ENCODE measurements around the gene DMD. TPM values are rescaled to one million over a fixed set of nuclear protein-coding genes. Genes with fewer than 3 reads are reported as not detected.

The DMD gene
- total RNA-seq, 3 donors from 2014 or later, result 11.2 to 140 (median 12.6) TPM

GRCh38 chrX:31223817-31224216, 1987.5 kb downstream of the DMD start:
- no peak for TF ChIP-seq CTCF (IDR thresholded peaks at IDR 0.05)
- intact Hi-C loops (cut with DNase I, micrococcal nuclease), result no loop called here
- Histone ChIP-seq H3K36me3 (ENCODE audit: low read depth) (no peaks in the 10 kb centered on the region), H3K4me3 (no peak overlapping the region), H3K4me1 (ENCODE audit: low read depth) (no peaks in the 10 kb centered on the region), H3K9me3 (no peaks in the 10 kb centered on the region)
- ATAC-seq (no peak), DNase-seq (no peak)

GRCh38 chrX:31222946-31223345, 1988.4 kb downstream of the DMD start:
- H3K4me3 ChIP-seq, result no peak overlapping the region
- no peaks in the 10 kb centered on the region for H3K9me3 ChIP-seq
- H3K36me3 ChIP-seq (ENCODE audit: low read depth), result no peaks in the 10 kb centered on the region
- ATAC-seq (no peak), DNase-seq (no peak)
- no peak for TF ChIP-seq CTCF (IDR thresholded peaks at IDR 0.05)
- no peaks in the 10 kb centered on the region for H3K4me1 ChIP-seq (ENCODE audit: low read depth)
- intact Hi-C loops (cut with DNase I, micrococcal nuclease), result no loop called here

- ATAC-seq (peak; percentile 25), DNase-seq (no peak)
Measured at GRCh38 chrX:31219174-31219573, 1992.2 kb downstream of the DMD start.

GRCh38 chrX:31217084-31217483, 1994.3 kb downstream of the DMD start:
- Histone ChIP-seq H3K36me3 (ENCODE audit: low read depth) (no peaks in the 10 kb centered on the region), H3K9me3 (no peaks in the 10 kb centered on the region), H3K4me3 (no peak overlapping the region), H3K4me1 (ENCODE audit: low read depth) (no peaks in the 10 kb centered on the region)
- TF ChIP-seq CTCF (IDR thresholded peaks at IDR 0.05), result no peak
- intact Hi-C loops (cut with DNase I, micrococcal nuclease), result no loop called here
- DNase-seq, result no peak
- no peak for ATAC-seq

More at GRCh38 chrX:31219174-31219573, 1992.2 kb downstream of the DMD start:
- intact Hi-C loops (cut with DNase I, micrococcal nuclease), result no loop called here
- Histone ChIP-seq H3K9me3 (no peaks in the 10 kb centered on the region), H3K4me3 (no peak overlapping the region), H3K36me3 (ENCODE audit: low read depth) (no peaks in the 10 kb centered on the region), H3K4me1 (ENCODE audit: low read depth) (no peaks in the 10 kb centered on the region)
- TF ChIP-seq CTCF (IDR thresholded peaks at IDR 0.05), result no peak

GRCh38 chrX:31215277-31215815, 1996.0 kb downstream of the DMD start:
- TF ChIP-seq CTCF (IDR thresholded peaks at IDR 0.05), result no peak
- ATAC-seq, result no peak
- DNase-seq, result no peak
- intact Hi-C loops (cut with DNase I, micrococcal nuclease), result no loop called here
- H3K9me3 ChIP-seq, result no peaks in the 10 kb centered on the region
- H3K4me3 ChIP-seq, result no peak overlapping the region
- H3K4me1 ChIP-seq (ENCODE audit: low read depth), result no peaks in the 10 kb centered on the region
- H3K36me3 ChIP-seq (ENCODE audit: low read depth), result no peaks in the 10 kb centered on the region

GRCh38 chrX:31213941-31214340, 1997.4 kb downstream of the DMD start:
- ATAC-seq, result no peak

More at GRCh38 chrX:31213941-31214340, 1997.4 kb downstream of the DMD start:
- DNase-seq, result peak in 1 of 3 donors; percentile 19
- Histone ChIP-seq H3K36me3 (ENCODE audit: low read depth) (no peaks in the 10 kb centered on the region), H3K4me3 (no peak overlapping the region), H3K4me1 (ENCODE audit: low read depth) (no peaks in the 10 kb centered on the region), H3K9me3 (no peaks in the 10 kb centered on the region)
- no peak for TF ChIP-seq CTCF (IDR thresholded peaks at IDR 0.05)
- intact Hi-C loops (cut with DNase I, micrococcal nuclease), result no loop called here
